ENCODE measurements around the gene CORO7.

Gene CORO7

DNA sequence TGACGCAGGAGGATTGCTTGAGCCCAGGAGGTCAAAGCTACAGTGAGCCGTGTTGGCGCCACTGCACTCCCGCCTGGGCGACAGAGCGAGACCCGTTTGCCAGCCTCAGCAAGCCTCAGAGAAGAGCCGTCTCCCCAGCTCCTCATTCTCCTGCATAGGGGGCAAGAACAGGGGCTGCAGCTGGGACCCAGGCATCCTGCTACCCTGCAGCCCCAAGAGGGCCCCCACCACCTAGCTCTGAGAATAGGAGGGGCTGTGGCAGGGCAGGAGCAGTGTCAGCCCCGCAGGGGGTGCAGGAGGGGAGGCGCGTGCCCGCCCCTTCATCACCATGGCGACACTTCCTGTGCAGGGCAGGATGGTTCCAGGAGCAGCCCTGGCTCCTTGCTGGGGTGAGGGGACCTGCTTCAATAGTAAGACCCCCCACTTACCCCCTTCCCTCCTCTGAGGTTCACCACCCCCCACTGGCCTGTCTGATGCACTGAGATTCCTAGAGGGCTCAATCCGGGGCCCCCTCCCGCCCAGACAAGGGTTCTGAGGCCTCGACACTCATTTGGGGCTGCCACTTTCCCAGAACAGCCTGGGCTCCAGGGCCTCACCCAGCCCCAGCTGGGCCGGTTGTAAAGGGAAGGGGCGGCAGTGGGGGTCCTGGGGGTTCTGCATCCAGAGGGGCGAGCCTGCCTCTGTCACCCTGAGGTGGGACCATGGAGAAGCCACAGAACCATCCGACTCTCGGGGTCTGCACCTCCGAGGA lies 24.6 kb downstream of the CORO7 start:
- no peak overlapping the region for H3K4me3 ChIP-seq
- 0 out of 2 replicates have a peak overlapping the region, but pooled peaks have one; percentile 4 for H3K9ac ChIP-seq
- H3K27me3 ChIP-seq: no peaks in the 10 kb centered on the region
- H3K9me3 ChIP-seq: no peaks in the 10 kb centered on the region
- peaks cover 90% of the 10 kb centered on the region for H3K36me3 ChIP-seq
- H3K27ac ChIP-seq: peak overlapping the region; percentile 14
- peaks cover 85% of the 10 kb centered on the region for H4K20me1 ChIP-seq
- H3K4me1 ChIP-seq: peaks cover 77% of the 10 kb centered on the region
- peak overlapping the region; percentile 69 for H3K4me2 ChIP-seq
- no peak for TF ChIP-seq Cebpa-rat (IDR thresholded peaks at IDR 0.05)

GRCh38 chr16:4390266-4391260 lies 25.8 kb downstream of the CORO7 start:
- no peak for TF ChIP-seq Cebpa-rat (IDR thresholded peaks at IDR 0.05)
- Histone ChIP-seq H3K4me3 (no peak overlapping the region), H3K27me3 (no peaks in the 10 kb centered on the region), H3K9me3 (no peaks in the 10 kb centered on the region), H3K4me2 (no peak overlapping the region), H3K9ac (no peak overlapping the region), H4K20me1 (peaks cover 88% of the 10 kb centered on the region), H3K36me3 (peaks cover 93% of the 10 kb centered on the region), H3K27ac (no peak overlapping the region), H3K4me1 (peaks cover 81% of the 10 kb centered on the region)

DNA sequence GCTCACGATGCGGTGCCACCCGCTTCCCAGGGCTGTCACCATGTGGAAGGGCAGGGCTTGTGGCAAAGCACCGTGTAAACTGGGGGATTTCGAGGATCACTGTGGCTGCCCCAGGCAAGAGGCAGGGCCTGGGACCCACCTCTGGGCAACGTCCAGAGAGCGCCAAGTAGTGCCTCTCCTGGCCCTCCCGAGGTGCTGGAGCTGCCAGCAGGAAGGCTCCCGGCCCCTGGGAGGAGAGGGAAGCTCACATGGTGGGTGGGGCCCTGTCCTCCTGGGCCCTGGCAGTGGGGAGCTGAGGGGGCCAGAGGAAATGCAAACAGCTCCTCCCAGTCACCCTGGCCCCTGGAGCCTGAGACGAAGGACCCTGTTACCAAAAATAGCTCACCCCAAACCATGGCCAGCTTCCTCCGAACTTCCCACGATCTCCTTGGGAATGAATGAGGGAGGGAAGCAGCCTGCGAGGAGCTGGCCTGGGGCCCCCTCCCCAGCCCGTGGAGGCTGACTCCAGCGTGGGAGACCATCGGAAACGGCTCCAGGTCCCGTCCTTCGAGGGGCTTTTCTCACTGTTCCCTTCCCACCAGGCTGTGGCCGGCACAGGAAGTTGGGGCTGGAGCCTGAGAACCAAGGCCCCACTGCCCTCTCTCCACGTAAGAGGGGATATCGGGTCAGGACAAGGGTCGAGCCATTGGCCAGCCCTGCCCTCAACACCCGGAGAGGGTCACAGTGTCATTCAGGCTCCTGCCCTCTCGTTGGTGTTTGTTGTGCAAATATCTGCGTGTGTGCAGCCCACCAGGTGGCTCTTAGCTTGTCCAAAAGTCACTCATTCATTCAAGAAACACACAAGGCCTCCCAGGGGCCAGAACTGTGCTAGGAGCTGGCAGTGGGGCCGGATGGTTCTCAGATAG lies 27.1 kb downstream of the CORO7 start:
- no peak for TF ChIP-seq Cebpa-rat (IDR thresholded peaks at IDR 0.05)

GRCh38 chr16:4388271-4389021 lies 27.9 kb downstream of the CORO7 start:
- Histone ChIP-seq H3K9ac (no peak overlapping the region), H3K27me3 (no peaks in the 10 kb centered on the region), H3K27ac (peak overlapping the region; percentile 66; the same call in 1 of the 2 replicates), H4K20me1 (peaks cover 89% of the 10 kb centered on the region), H3K9me3 (no peaks in the 10 kb centered on the region), H3K4me2 (no peak overlapping the region), H3K36me3 (peaks cover 84% of the 10 kb centered on the region), H3K4me1 (peaks cover 81% of the 10 kb centered on the region), H3K4me3 (no peak overlapping the region)
- TF ChIP-seq Cebpa-rat (IDR thresholded peaks at IDR 0.05): no peak

More for the DNA sequence above, 27.1 kb downstream of the CORO7 start:
- Histone ChIP-seq H3K9ac (peak overlapping the region; percentile 50; the same call in 1 of the 2 replicates), H3K9me3 (no peaks in the 10 kb centered on the region), H3K27ac (peak overlapping the region; percentile 66; the same call in 1 of the 2 replicates), H3K4me1 (peaks cover 81% of the 10 kb centered on the region), H3K36me3 (peaks cover 89% of the 10 kb centered on the region), H3K4me2 (peak overlapping the region; percentile 26; the same call in 1 of the 2 replicates), H4K20me1 (peaks cover 87% of the 10 kb centered on the region), H3K27me3 (no peaks in the 10 kb centered on the region), H3K4me3 (no peak overlapping the region)

GRCh38 chr16:4387781-4388180 lies 28.6 kb downstream of the CORO7 start:
- no peak overlapping the region for H3K9ac ChIP-seq
- peaks cover 82% of the 10 kb centered on the region for H3K36me3 ChIP-seq
- peaks cover 89% of the 10 kb centered on the region for H4K20me1 ChIP-seq
- H3K4me2 ChIP-seq: no peak overlapping the region
- TF ChIP-seq Cebpa-rat (IDR thresholded peaks at IDR 0.05): no peak
- no peaks in the 10 kb centered on the region for H3K27me3 ChIP-seq
- H3K9me3 ChIP-seq: no peaks in the 10 kb centered on the region
- peaks cover 81% of the 10 kb centered on the region for H3K4me1 ChIP-seq
- no peak overlapping the region for H3K4me3 ChIP-seq
- no peak overlapping the region for H3K27ac ChIP-seq

DNA sequence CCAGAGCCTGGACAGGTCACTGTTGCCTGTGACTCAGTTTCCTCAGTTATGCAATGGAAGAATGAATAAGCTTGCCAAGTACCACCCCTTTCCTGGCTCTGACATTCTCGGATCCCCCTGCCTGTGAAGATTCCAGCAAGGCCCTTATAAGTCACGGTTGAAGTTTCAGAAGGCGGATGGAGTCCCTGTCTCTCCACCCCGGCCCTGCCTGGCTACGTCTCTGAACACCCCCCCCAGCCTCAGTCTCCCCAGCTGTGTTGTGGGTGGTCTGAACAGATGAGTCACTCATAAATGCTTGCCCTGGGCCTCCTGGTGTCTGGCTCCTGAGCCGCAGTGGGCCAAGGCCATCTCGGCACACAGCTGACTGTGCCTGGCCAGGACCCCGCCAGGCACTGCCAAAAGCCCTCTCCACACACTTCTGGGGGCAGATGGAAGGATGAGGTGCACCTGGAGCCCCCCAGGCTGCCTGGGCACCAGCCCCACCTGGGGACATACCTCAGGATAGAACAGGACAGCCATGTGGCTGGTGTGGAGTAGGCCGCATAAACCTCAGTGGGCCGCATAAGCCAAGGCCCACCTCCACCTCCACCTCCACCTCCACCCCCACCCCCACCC lies 29.3 kb downstream of the CORO7 start:
- peaks cover 84% of the 10 kb centered on the region for H3K36me3 ChIP-seq
- no peak for TF ChIP-seq Cebpa-rat (IDR thresholded peaks at IDR 0.05)
- H4K20me1 ChIP-seq: peaks cover 89% of the 10 kb centered on the region
- H3K27me3 ChIP-seq: no peaks in the 10 kb centered on the region
- no peaks in the 10 kb centered on the region for H3K9me3 ChIP-seq
- H3K27ac ChIP-seq: no peak overlapping the region
- H3K9ac ChIP-seq: no peak overlapping the region
- H3K4me1 ChIP-seq: peaks cover 77% of the 10 kb centered on the region
- H3K4me2 ChIP-seq: no peak overlapping the region
- no peak overlapping the region for H3K4me3 ChIP-seq

DNA sequence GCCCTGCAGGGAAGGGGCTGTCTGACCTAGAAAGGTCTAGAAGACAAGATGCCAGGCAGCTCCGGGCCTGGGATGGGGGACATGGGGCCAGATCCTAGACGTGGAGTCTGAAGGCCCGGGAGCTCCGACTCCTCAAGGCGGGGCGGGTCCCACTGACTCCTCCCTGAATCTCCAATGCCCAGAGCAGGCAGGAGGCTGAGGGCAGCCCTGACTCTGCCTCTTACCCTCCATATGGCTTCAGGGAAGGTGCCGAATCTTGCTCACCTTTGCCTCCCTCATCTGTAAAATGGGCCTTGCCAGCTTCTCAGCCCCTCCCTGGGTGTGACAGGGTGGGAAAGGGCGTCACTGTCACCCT lies 30.0 kb downstream of the CORO7 start:
- Histone ChIP-seq H3K9ac (no peak overlapping the region), H3K4me3 (no peak overlapping the region), H3K4me1 (peaks cover 71% of the 10 kb centered on the region), H3K36me3 (peaks cover 86% of the 10 kb centered on the region), H3K4me2 (no peak overlapping the region; the same call in 1 of the 2 replicates), H3K27me3 (no peaks in the 10 kb centered on the region), H3K27ac (no peak overlapping the region), H3K9me3 (no peaks in the 10 kb centered on the region), H4K20me1 (peaks cover 89% of the 10 kb centered on the region)
- TF ChIP-seq Cebpa-rat (IDR thresholded peaks at IDR 0.05): no peak

- H3K4me3 ChIP-seq: no peak overlapping the region
- H3K4me1 ChIP-seq: peaks cover 66% of the 10 kb centered on the region
- peak overlapping the region; percentile 77 for H3K4me2 ChIP-seq
- no peak for TF ChIP-seq Cebpa-rat (IDR thresholded peaks at IDR 0.05)
- H3K27me3 ChIP-seq: no peaks in the 10 kb centered on the region
- H3K9ac ChIP-seq: no peak overlapping the region
- H3K9me3 ChIP-seq: no peaks in the 10 kb centered on the region
- peaks cover 89% of the 10 kb centered on the region for H4K20me1 ChIP-seq
- H3K27ac ChIP-seq: peak overlapping the region; percentile 23; the same call in 1 of the 2 replicates
- peaks cover 88% of the 10 kb centered on the region for H3K36me3 ChIP-seq
These were observed 30.5 kb downstream of the CORO7 start for GRCh38 chr16:4385789-4386450.

Measured in BLaER1 (cell line).